Measurements from ENCODE around the gene SLC6A9. TPM values are rescaled to one million over a fixed set of nuclear protein-coding genes. Genes with fewer than 3 reads are reported as not detected.

The SLC6A9 gene
- total and polyA plus RNA-seq, 2 of the 8 experiments (the other 6 are each of a cell fraction or from before 2014, with no cell fraction given), result 20.2 to 24.2 TPM

- FAIRE-seq, result no peak
- H3K27me3 ChIP-seq (replicated peaks in 1 of 4; ENCODE audit: control insufficient read depth in 3 of 4, extremely low read depth in 1 of 4, insufficient read depth in 3 of 4, low read length in 3 of 4), result no peaks in the 10 kb centered on the region
- H3K4ac ChIP-seq (replicated peaks; ENCODE audit: insufficient read length, low read depth, low read length), result no peak overlapping the region
- no peak overlapping the region; a peak in 1 of 4 replicates for H3K4me2 ChIP-seq (ENCODE audit: insufficient read depth in 1 of 2, low read depth in 2 of 2, low read length in 2 of 2)
- 95% methylated on average over 17 of the region's 17 CpGs; no CpG with 5 or more reads in 1 of the 2 experiments for WGBS, 2 experiments (ENCODE audit: extremely low coverage in 1 of 2, insufficient coverage in 1 of 2, insufficient read length in 1 of 2, insufficient replicate concordance in 2 of 2, low coverage in 1 of 2, low lambda C conversion rate in 2 of 2, missing lambda C conversion rate in 1 of 2)
- no peak overlapping the region for H3K56ac ChIP-seq (replicated peaks; ENCODE audit: insufficient read length, low read depth, low read length)
- peak overlapping the region; percentile 1; the same call in 1 of the 2 replicates for H4K8ac ChIP-seq (ENCODE audit: extremely low read depth, insufficient read depth, low read length)
- H3K23ac ChIP-seq (ENCODE audit: insufficient read length), result no peak overlapping the region
- H3K27ac ChIP-seq (ENCODE audit: low read depth, low read length), result no peak overlapping the region
- no peaks in the 10 kb centered on the region for H3K9me3 ChIP-seq (ENCODE audit: insufficient read depth in 2 of 2, low read depth in 1 of 2, low read length in 1 of 2)
- H3K18ac ChIP-seq (ENCODE audit: extremely low read depth, low read length), result no peak overlapping the region
- no peak overlapping the region for H3K14ac ChIP-seq (ENCODE audit: insufficient read length)
- H3K9ac ChIP-seq (replicated peaks in 1 of 4; ENCODE audit: extremely low read depth in 1 of 4, low read depth in 3 of 4, low read length in 3 of 4), result no peak overlapping the region
- no peak overlapping the region for H2BK15ac ChIP-seq (ENCODE audit: low read length)
- H2BK20ac ChIP-seq (ENCODE audit: low read length), result no peak overlapping the region
- peaks cover 0 to 24% of the 10 kb centered on the region in 2 experiments; a peak in 2 of 4 replicates for H3K79me2 ChIP-seq (ENCODE audit: control insufficient read depth in 1 of 2, insufficient read depth in 2 of 2, low read length in 2 of 2)
- peaks cover 3 to 14% (median 8%) of the 10 kb centered on the region in 4 experiments for H3K4me1 ChIP-seq (replicated peaks in 1 of 4; ENCODE audit: control insufficient read depth in 3 of 4, insufficient read depth in 4 of 4, low read length in 3 of 4)
- H2BK120ac ChIP-seq (replicated peaks; ENCODE audit: low read depth, low read length), result no peak overlapping the region
- H3K36me3 ChIP-seq (ENCODE audit: control insufficient read depth in 2 of 4, insufficient read depth in 4 of 4, low read length in 3 of 4), result peaks cover 0 to 18% (median 9%) of the 10 kb centered on the region in 4 experiments; a peak in 4 of 8 replicates
- no peak overlapping the region for H2BK5ac ChIP-seq (ENCODE audit: low read depth, low read length)
- no peak overlapping the region for H3K4me3 ChIP-seq (ENCODE audit: extremely low read depth in 1 of 4, insufficient read depth in 2 of 4, low read depth in 3 of 4, low read length in 4 of 4)
- no peak overlapping the region for H2AFZ ChIP-seq (ENCODE audit: low read length)
- H2BK12ac ChIP-seq (ENCODE audit: low read depth, low read length), result no peak overlapping the region
- ChIA-PET POLR2A (ENCODE audit: partially characterized antibody) (interaction anchor here (0.6 to 12.9 kb wide), 7 partner anchors 9 to 76 kb away, joined by 3 to 189 read pairs (median 5); partner anchors contain the start of genes CCDC24 and IPO13), CTCF (ENCODE audit: partially characterized antibody) (interaction anchor here (0.7 to 9.2 kb wide), 14 partner anchors 9 to 207 kb away, joined by 3 to 79 read pairs (median 5); partner anchors contain the start of genes IPO13 and SLC6A9)
- peaks cover 11% of the 10 kb centered on the region; the same call in 1 of the 2 replicates for H3K79me1 ChIP-seq (ENCODE audit: low read depth, low read length)
- peaks cover 20% of the 10 kb centered on the region for H3K23me2 ChIP-seq (ENCODE audit: low read depth, low read length)
- no peak overlapping the region for H4K91ac ChIP-seq (replicated peaks; ENCODE audit: insufficient read length, low read length)
- H2AK5ac ChIP-seq (ENCODE audit: low read depth, low read length), result no peak overlapping the region
- DNase-seq (ENCODE audit: low read depth in 1 of 2, low spot score in 2 of 2), result no peak
- peaks cover 4 to 16% of the 10 kb centered on the region in 2 experiments for H4K20me1 ChIP-seq (replicated peaks in 1 of 2; ENCODE audit: control insufficient read depth in 1 of 2, insufficient read depth in 2 of 2, low read length in 2 of 2)
- TF ChIP-seq CEBPB (IDR thresholded peaks at IDR 0.05; ENCODE audit: low read depth, low read length) (no peak), SIRT6 (IDR thresholded peaks at IDR 0.05; ENCODE audit: low read length) (no peak), SAP30 (IDR thresholded peaks at IDR 0.05; ENCODE audit: insufficient read depth, insufficient replicate concordance, low read length) (no peak), RXRA (IDR thresholded peaks at IDR 0.05; ENCODE audit: insufficient read depth, low read depth, low read length) (no peak), RAD21 (IDR thresholded peaks at IDR 0.05 in 1 of 2, conservative IDR thresholded peaks at IDR 0.05 in 1 of 2; ENCODE audit: low read depth in 2 of 2, low read length in 2 of 2) (no peak), JUND (IDR thresholded peaks at IDR 0.05; ENCODE audit: low read length) (no peak), PHF8 (conservative IDR thresholded peaks at IDR 0.05; ENCODE audit: low read depth, low read length) (no peak), BRCA1 (IDR thresholded peaks at IDR 0.05; ENCODE audit: low read depth, low read length) (no peak)
- TF ChIP-seq, protein P1, sequence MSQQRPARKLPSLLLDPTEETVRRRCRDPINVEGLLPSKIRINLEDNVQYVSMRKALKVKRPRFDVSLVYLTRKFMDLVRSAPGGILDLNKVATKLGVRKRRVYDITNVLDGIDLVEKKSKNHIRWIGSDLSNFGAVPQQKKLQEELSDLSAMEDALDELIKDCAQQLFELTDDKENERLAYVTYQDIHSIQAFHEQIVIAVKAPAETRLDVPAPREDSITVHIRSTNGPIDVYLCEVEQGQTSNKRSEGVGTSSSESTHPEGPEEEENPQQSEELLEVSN (IDR thresholded peaks at IDR 0.05), result no peak
- no peak overlapping the region for H4K5ac ChIP-seq (ENCODE audit: insufficient read length, low read depth, low read length)
These were observed 59.8 kb downstream of the SLC6A9 start for GRCh38 chr1:43971336-43971980.

Data from H1 (cell line).